AG08395 (cell line): ENCODE data around the gene KBTBD8.

Experiments used
- DNase-seq: peaks from one replicate; pipeline ENCODE4 v3.0.0; 2012; ENCODE audit warnings: mixed read lengths, low spot score

The KBTBD8 gene

GRCh38 chr3:66997560-66998112 is 471 bp upstream of the KBTBD8 start:
- DNase-seq: peak; percentile 99

DNA sequence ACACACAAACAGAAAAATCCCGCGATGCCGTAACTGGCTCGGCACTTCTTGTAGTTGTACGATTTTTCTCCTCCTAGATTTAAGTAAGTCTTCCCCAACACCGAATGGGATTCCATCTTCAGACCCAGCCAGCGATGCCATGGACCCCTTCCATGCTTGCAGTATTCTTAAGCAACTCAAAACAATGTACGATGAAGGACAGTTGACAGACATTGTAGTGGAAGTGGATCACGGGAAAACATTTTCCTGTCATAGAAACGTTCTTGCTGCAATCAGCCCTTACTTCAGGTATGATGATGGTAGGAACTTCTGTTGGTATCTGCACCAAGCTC is 763 bp downstream of the KBTBD8 start:
- DNase-seq: no peak

- DNase-seq: peak; percentile 15
These were observed 1.9 kb downstream of the KBTBD8 start for GRCh38 chr3:67000009-67000408.

DNA sequence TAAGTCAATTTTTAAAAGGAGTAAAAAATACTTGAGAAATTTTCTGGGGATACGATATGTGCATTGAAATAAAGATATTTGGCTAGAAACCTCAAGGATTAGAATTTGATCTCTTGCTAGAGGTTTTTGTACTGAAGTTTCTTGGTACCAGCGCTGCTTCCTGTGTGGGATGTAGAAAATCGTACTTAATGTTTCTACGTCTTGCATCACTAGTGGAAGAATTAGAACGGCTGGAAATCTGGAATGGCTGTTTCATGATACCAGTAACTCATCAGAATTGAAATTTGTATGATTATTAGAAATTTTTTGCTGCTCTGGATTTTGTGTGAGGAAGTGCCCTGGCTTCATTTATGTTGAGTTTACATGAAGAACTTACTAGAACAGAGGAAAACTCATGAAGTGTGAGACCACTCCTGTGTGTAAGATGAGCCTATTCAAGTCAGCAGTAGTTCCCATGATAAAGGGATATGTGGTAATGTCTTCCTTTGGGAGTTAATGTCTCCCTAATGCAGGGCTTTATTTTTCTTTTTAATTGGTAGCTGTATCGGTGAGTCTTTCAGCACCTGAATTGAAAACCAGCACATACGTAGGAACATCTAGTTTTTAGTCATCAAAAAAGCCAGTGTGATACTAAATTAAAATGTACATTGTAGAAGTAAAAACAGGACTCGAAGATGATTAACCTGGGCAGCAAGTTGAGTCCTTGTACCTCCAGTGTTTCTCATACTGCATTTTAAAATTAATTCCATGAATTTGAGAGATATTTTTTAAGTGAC is 3.2 kb downstream of the KBTBD8 start:
- no peak for DNase-seq

GRCh38 chr3:67005974-67006373 is 7.9 kb downstream of the KBTBD8 start:
- no peak for DNase-seq

- no peak for DNase-seq
These were observed 8.4 kb downstream of the KBTBD8 start for GRCh38 chr3:67006460-67006859.

DNA sequence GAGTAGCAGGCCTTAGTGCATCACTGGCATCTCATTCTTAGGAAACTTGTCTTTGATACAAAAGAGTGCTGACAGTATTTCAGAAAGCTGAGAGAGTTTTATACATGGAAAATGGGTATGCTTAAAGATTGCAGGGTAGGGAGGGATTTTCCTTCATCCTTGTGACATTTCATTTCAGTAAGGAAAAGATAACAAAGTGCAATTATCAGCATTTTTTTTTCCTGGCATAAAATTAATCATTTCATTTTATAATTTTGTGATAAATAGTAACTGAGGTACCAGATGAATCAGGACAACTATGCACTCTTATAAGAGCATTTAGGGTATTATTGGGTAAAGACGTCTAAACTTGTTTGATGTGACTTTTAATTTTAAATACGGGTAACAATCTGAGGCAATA is 10.3 kb downstream of the KBTBD8 start:
- DNase-seq: no peak

- no peak for DNase-seq
These were observed 11.6 kb downstream of the KBTBD8 start for GRCh38 chr3:67009716-67010115.

DNA sequence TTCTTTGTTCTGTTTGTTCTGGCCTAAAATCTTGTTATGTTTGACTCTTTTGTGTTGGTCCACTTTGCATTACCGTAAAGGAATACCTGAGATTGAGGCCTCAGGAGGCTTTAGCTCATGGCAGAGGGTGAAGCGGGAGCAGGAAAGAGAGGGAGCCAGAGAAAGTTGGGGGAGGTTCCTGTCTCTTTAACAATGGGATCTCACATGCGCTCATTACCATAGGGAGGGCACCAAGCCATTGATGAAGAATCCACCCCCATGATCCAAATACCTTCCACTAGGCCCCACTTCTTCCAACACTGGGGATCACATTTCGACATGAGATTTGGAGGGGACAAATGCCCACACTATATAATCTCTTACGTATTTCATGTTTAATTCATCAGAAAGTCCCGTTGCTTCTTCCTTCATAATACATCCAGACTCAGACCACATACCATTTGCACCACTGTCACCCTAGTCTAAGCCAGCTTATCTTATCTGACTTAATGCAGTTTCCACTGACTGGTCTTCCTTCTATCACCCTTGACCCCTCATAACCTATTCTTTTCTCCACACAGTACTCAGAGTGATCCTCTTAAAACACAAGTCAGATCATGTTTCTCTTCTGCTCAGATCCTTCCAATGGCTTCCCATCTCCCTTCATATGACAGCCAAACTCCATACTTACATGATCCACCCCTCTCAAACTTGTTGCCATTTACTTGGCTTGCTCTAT is 13.5 kb downstream of the KBTBD8 start:
- no peak for DNase-seq

DNA sequence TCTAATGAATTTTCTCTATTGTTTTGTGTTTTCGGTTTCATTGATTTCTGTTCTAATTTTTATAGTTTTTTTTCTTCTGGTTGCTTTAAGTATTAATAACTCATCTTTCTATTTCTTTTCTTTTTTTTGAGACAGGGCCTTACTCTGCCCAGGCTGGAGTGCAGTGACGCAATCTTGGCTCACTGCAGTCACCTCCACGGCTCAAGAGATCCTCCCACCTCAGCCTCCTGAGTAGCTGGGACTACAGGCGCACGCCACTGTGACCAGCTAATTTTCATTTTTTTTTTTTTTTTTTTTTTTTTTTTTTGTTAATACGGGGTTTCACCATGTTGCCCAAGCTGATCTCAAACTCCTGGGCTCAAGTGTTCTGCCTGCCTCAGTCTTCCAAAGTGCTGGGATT is 14.5 kb downstream of the KBTBD8 start:
- no peak for DNase-seq

GRCh38 chr3:67015702-67016484 is 17.8 kb downstream of the KBTBD8 start:
- no peak for DNase-seq

- no peak for DNase-seq
These were observed 18.5 kb downstream of the KBTBD8 start for GRCh38 chr3:67016522-67017080.

GRCh38 chr3:67017211-67017610 is 19.1 kb downstream of the KBTBD8 start:
- DNase-seq: no peak

DNA sequence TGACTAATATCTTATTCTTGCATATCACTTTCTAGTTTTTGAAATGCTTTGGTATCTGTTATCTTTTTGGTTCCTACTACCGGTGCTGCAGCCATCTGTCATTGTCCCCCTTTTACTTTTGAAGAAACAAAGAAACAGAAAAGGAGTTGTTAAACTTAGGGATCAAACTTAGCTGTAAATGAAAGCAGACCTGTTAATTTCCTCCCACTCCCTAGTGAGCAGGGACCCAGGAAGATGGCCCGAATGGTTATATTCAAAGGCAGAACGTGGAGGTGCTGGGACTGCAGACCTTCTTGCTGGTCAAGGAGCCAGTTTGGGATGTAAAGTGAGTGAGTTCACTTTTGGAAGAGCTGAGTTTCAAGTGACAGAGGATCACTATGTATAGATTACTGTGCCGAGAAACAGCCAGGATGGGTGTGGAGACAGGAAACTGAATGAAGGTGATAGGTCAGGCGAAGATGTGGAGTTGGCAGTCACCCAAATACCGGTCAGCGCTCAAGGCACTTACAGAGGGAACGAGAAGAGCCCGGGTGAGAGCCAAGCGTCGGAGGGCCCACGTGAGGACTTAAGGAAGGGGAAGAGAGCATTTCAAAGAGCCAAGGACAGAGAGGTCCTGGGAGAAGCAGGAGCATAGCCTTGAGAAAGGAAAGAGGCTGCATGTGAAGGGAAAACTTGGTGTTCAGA is 20.1 kb downstream of the KBTBD8 start:
- DNase-seq: no peak

DNA sequence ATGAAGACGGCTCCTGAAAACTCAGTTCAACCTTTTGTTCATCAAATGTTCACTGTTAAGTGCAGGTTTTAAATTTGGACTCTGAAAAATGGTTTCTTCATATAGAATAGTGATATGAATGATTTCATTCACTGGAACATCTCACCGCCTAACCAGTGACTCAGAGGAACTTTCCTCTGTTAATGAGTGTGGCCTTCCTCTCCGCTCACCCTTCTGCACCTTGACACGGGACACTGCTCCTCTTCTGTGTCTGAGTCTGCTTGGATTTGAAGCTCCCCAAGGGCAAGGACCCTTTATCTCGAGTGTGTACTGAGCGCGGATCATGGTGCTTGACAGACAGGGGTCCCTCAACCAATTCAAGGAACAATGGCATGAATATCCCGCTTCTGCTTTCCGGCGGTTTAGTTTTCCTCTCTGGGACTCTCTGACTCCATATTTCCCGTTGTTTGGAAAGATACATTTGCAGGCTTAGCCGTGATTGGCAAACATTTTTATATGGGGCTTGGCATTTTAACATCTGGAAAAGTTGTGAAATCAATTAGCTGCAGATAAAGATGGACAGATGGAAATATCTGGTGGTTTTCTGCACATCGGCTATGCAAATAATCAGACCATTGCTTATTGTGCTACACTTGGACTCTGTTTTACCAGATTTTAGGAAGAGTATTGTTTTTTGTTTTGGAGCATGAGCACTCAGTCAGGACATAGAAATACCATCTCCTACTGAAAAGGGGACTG is 20.9 kb downstream of the KBTBD8 start:
- DNase-seq: no peak

- DNase-seq: no peak
These were observed 30.1 kb downstream of the KBTBD8 start for GRCh38 chr3:67028001-67028784.

- no peak for DNase-seq
These were observed 33.0 kb downstream of the KBTBD8 start for GRCh38 chr3:67030785-67031740.

GRCh38 chr3:67031986-67032385 is 33.9 kb downstream of the KBTBD8 start:
- no peak for DNase-seq

GRCh38 chr3:67033079-67033478 is 35.0 kb downstream of the KBTBD8 start:
- no peak for DNase-seq
